HCT116 (cell line): ENCODE results near the gene HOPX. TPM values are rescaled to one million over a fixed set of nuclear protein-coding genes. Genes with fewer than 3 reads are reported as not detected.

Source experiments
- ATAC-seq: fragments of 200-7000 bp; cut with Tn5 transposase; 2 replicates; pipeline ENCODE4 v1.9.1; 2020; ENCODE audit warnings: mild to moderate bottlenecking, moderate library complexity
- BruUV-seq: library from RNA; stranded (reverse); fragments of 400-500 nt; replicated peaks from 2 replicates; lab custom pipeline; 2021; lab: Mats Ljungman, UMichigan
- CTCF ChIA-PET: fragments of 300-600 bp; sonication (Branson Sonifier 250); formaldehyde crosslinking; loops from one replicate; lab custom pipeline; 2021; ENCODE audit warnings: antibody characterized with exemption; lab: Charles Lee
- POLR2A ChIA-PET: fragments of 300-600, 350-600 bp; sonication (Branson Sonifier 250); formaldehyde crosslinking; loops from one replicate; lab custom pipeline; 2021; ENCODE audit warnings: antibody characterized with exemption; lab: Charles Lee
- RAD21 ChIA-PET, 2 experiments: fragments of 300-600 bp; sonication (Branson Sonifier 250); formaldehyde crosslinking; loops; one replicate each; lab custom pipeline; 2023; ENCODE audit warnings: low total read pairs in 2 of 2; ENCODE audit not compliant: uncharacterized antibody in 2 of 2, unreplicated experiment in 2 of 2, low non-redundant PET in 1 of 2; lab: Charles Lee
- DNase-seq: peaks from one replicate; pipeline ENCODE4 v3.0.0-alpha.2; 2010; ENCODE audit warnings: low read depth, low spot score
- H2AFZ ChIP-seq: fragments of 200-600 bp; shearing (Covaris generic), sonication (generic); 2 replicates; pipeline ENCODE4 v1.6.1; 2017; ENCODE audit warnings: low read depth, mixed run types, mixed read lengths, antibody characterized with exemption, low read length; ENCODE audit not compliant: poor library complexity, severe bottlenecking
- H3K27ac ChIP-seq: 2 replicates; pipeline ENCODE4 v1.5.1; 2012; ENCODE audit warnings: low read depth, low read length
- H3K27me3 ChIP-seq: fragments of 200-600 bp; sonication (generic); 2 replicates; pipeline ENCODE4 v1.6.1; 2016; ENCODE audit warnings: mixed run types, low read length, mixed read lengths; ENCODE audit not compliant: insufficient read depth
- H3K36me3 ChIP-seq, 2 experiments: fragments of 200-500 bp in 1 of 2; fragments of 200-600 bp in 1 of 2; sonication (Bioruptor generic) in 1 of 2; sonication (generic) in 1 of 2; 2 replicates each; pipeline versions ENCODE4 v1.5.1 to v1.6.1; 2014 to 2016; ENCODE audit warnings: low read length in 2 of 2, inconsistent platforms in 1 of 2, mixed read lengths in 1 of 2, mixed run types in 1 of 2; ENCODE audit not compliant: insufficient read depth in 2 of 2, control insufficient read depth in 1 of 2
- H3K4me1 ChIP-seq, 2 experiments: fragments of 200-600 bp in 1 of 2; sonication (generic) in 1 of 2; 2 replicates each; pipeline versions ENCODE4 v1.5.1 to v1.6.1; 2012 to 2017; ENCODE audit warnings: low read length in 2 of 2, inconsistent platforms in 1 of 2, mild to moderate bottlenecking in 1 of 2, mixed read lengths in 1 of 2, mixed run types in 1 of 2, moderate library complexity in 1 of 2; ENCODE audit not compliant: insufficient read depth in 2 of 2, control insufficient read depth in 1 of 2
- H3K4me2 ChIP-seq: fragments of 200-600 bp; sonication (generic); 2 replicates; pipeline ENCODE4 v1.6.1; 2017; ENCODE audit warnings: mixed run types, low read length, mixed read lengths
- H3K4me3 ChIP-seq, 2 experiments: fragments of 200-600 bp in 1 of 2; sonication (generic) in 1 of 2; replicated peaks in 1 of 2; 2 replicates each; pipeline ENCODE4 v1.5.1; 2011 to 2016; ENCODE audit warnings: low read length in 2 of 2, control low read depth in 1 of 2, low read depth in 1 of 2, mild to moderate bottlenecking in 1 of 2, mixed read lengths in 1 of 2, mixed run types in 1 of 2
- H3K79me2 ChIP-seq: fragments of 200-600 bp; sonication (generic); 2 replicates; pipeline ENCODE4 v1.6.1; 2017; ENCODE audit warnings: mild to moderate bottlenecking, mixed run types, low read length, moderate library complexity, mixed read lengths; ENCODE audit not compliant: insufficient read depth
- H3K9ac ChIP-seq: fragments of 200-600 bp; sonication (generic); 2 replicates; pipeline ENCODE4 v1.6.1; 2016; ENCODE audit warnings: low read length, mixed read lengths
- H3K9me2 ChIP-seq: fragments of 200-600 bp; sonication (generic), shearing (Covaris generic); 2 replicates; pipeline ENCODE4 v1.6.1; 2017; ENCODE audit warnings: mixed run types, mild to moderate bottlenecking, moderate library complexity; ENCODE audit not compliant: insufficient read depth
- H3K9me3 ChIP-seq, 2 experiments: fragments of 200-500 bp in 1 of 2; fragments of 200-600 bp in 1 of 2; sonication (Bioruptor generic) in 1 of 2; sonication (generic) in 1 of 2; 2 replicates each; pipeline ENCODE4 v1.6.1; 2014 to 2017; ENCODE audit warnings: low read length in 2 of 2, mixed read lengths in 2 of 2, inconsistent platforms in 1 of 2, low read depth in 1 of 2, mild to moderate bottlenecking in 1 of 2, mixed run types in 1 of 2, moderate library complexity in 1 of 2; ENCODE audit not compliant: control insufficient read depth in 1 of 2, insufficient read depth in 1 of 2
- H4K20me1 ChIP-seq: fragments of 200-600 bp; sonication (generic), shearing (Covaris generic); 2 replicates; pipeline ENCODE4 v1.6.1; 2017; ENCODE audit warnings: mixed run types, mild to moderate bottlenecking, moderate library complexity; ENCODE audit not compliant: insufficient read depth
- ATF3 ChIP-seq: IDR thresholded peaks from 2 replicates; pipeline ENCODE4 v1.6.1; 2012
- EGR1 ChIP-seq: IDR thresholded peaks from 2 replicates; pipeline ENCODE4 v1.6.1; 2012; ENCODE audit warnings: low read depth
- EZH2 ChIP-seq: fragments of 200-600 bp; sonication (generic); IDR thresholded peaks from 2 replicates; pipeline ENCODE4 v1.6.1; 2017; ENCODE audit warnings: antibody characterized with exemption, mixed run types
- EZH2phosphoT487 ChIP-seq: fragments of 200-600 bp; IDR thresholded peaks from 2 replicates; pipeline ENCODE4 v1.6.1; 2018; ENCODE audit warnings: antibody characterized with exemption, borderline replicate concordance
- FOSL1 ChIP-seq: IDR thresholded peaks from 2 replicates; pipeline ENCODE4 v1.6.1; 2012; ENCODE audit warnings: low read depth
- JUND ChIP-seq: IDR thresholded peaks from 2 replicates; pipeline ENCODE4 v1.6.1; 2012
- MAX ChIP-seq: IDR thresholded peaks from 2 replicates; pipeline ENCODE4 v1.6.1; 2012
- POLR2A ChIP-seq: IDR thresholded peaks from 2 replicates; pipeline ENCODE4 v1.7.0; 2011; ENCODE audit warnings: borderline replicate concordance; ENCODE audit not compliant: insufficient read depth, insufficient read length; ENCODE audit errors: extremely low read depth
- POLR2AphosphoS5 ChIP-seq: IDR thresholded peaks from 2 replicates; pipeline ENCODE4 v1.6.1; 2011; ENCODE audit warnings: mild to moderate bottlenecking, low read depth, low read length, moderate library complexity
- RAD21 ChIP-seq: IDR thresholded peaks from 2 replicates; pipeline ENCODE4 v1.6.1; 2012; ENCODE audit warnings: low read depth, mild to moderate bottlenecking
- REST ChIP-seq: IDR thresholded peaks from 2 replicates; pipeline ENCODE4 v1.6.1; 2012; ENCODE audit warnings: low read depth
- SIN3A ChIP-seq: IDR thresholded peaks from 2 replicates; pipeline ENCODE4 v1.6.1; 2012; ENCODE audit warnings: low read depth
- SP1 ChIP-seq: IDR thresholded peaks from 2 replicates; pipeline ENCODE4 v1.6.1; 2012; ENCODE audit warnings: low read depth
- SRF ChIP-seq: IDR thresholded peaks from 2 replicates; pipeline ENCODE4 v1.6.1; 2012; ENCODE audit warnings: low read depth
- TCF7L2 ChIP-seq: IDR thresholded peaks from 2 replicates; pipeline ENCODE4 v1.7.0; 2011; ENCODE audit warnings: borderline replicate concordance, inconsistent platforms; ENCODE audit not compliant: insufficient read depth, insufficient read length; ENCODE audit errors: extremely low read depth
- YY1 ChIP-seq: IDR thresholded peaks from 2 replicates; pipeline ENCODE4 v1.6.1; 2011; ENCODE audit warnings: low read length, low read depth, moderate library complexity, mild to moderate bottlenecking; ENCODE audit not compliant: insufficient replicate concordance; ENCODE audit errors: extremely low read depth
- ZFX ChIP-seq: fragments of 450-650 bp; IDR thresholded peaks from 2 replicates; pipeline ENCODE4 v1.6.1; 2017
- ZNF274 ChIP-seq: fragments of 200-500 bp; sonication (Bioruptor generic); IDR thresholded peaks from 2 replicates; pipeline ENCODE4 v1.6.1; 2014; ENCODE audit warnings: mild to moderate bottlenecking, low read depth, low read length, inconsistent platforms
- intact Hi-C: fragments of 100-400 bp; cut with micrococcal nuclease; formaldehyde crosslinking; loops from 2 replicates; pipeline ENCODE4 v1.10.0; 2022
- total RNA-seq: library from RNA; stranded (reverse); gene quantifications from one replicate; pipeline ENCODE4 v1.2.1, GENCODE V29; 2021; ENCODE audit not compliant: unreplicated experiment

The HOPX gene
- total RNA-seq, 1 experiment from 2014 or later: 0.42 TPM

- Histone ChIP-seq H3K9me3 (no peaks in the 10 kb centered on the region), H4K20me1 (no peaks in the 10 kb centered on the region), H3K36me3 (no peaks in the 10 kb centered on the region), H3K4me2 (no peak overlapping the region), H3K4me1 (no peaks in the 10 kb centered on the region)
- ATAC-seq: no peak
- DNase-seq: no peak
- BruUV-seq: no TSS peak
- TF ChIP-seq ZFX (no peak), RAD21 (no peak), MAX (no peak), FOSL1 (no peak), SP1 (no peak), SRF (no peak)
- TF ChIP-seq, all 23 proteins: peak for 0
- ChIA-PET POLR2A (no interaction called here), CTCF (no interaction called here), RAD21 (no interaction called here)
- H3K27ac ChIP-seq: no peak overlapping the region
- intact Hi-C loops: no loop called here
- no peak overlapping the region for H3K4me3 ChIP-seq
- no peak overlapping the region for H3K9ac ChIP-seq
- no peaks in the 10 kb centered on the region for H3K9me2 ChIP-seq
- no peaks in the 10 kb centered on the region for H3K27me3 ChIP-seq
- H3K79me2 ChIP-seq: no peaks in the 10 kb centered on the region
- H2AFZ ChIP-seq: no peak overlapping the region
Measured at GRCh38 chr4:56677711-56678110, 3.4 kb downstream of the HOPX start.

GRCh38 chr4:56674984-56675383 is 6.1 kb downstream of the HOPX start:
- POLR2A ChIA-PET: no interaction called here
- Histone ChIP-seq H3K27ac (no peak overlapping the region), H3K27me3 (no peaks in the 10 kb centered on the region), H3K9ac (no peak overlapping the region), H3K4me3 (no peak overlapping the region), H3K79me2 (no peaks in the 10 kb centered on the region), H4K20me1 (no peaks in the 10 kb centered on the region), H3K9me3 (no peaks in the 10 kb centered on the region), H3K9me2 (no peaks in the 10 kb centered on the region), H3K4me1 (no peaks in the 10 kb centered on the region), H3K4me2 (no peak overlapping the region), H2AFZ (no peak overlapping the region), H3K36me3 (no peaks in the 10 kb centered on the region)
- RAD21 ChIA-PET: no interaction called here
- intact Hi-C loops: no loop called here
- CTCF ChIA-PET: no interaction called here
- ATAC-seq (no peak), DNase-seq (no peak)
- BruUV-seq: no TSS peak
- no peak for TF ChIP-seq SIN3A
- TF ChIP-seq EZH2phosphoT487: no peak
- no peak for TF ChIP-seq POLR2AphosphoS5
- TF ChIP-seq MAX: no peak
- no peak for TF ChIP-seq EZH2
- no peak for TF ChIP-seq EGR1
- TF ChIP-seq ZNF274: no peak
- TF ChIP-seq JUND: no peak
- no peak for TF ChIP-seq REST
- no peak for TF ChIP-seq SRF
- TF ChIP-seq SP1: no peak
- TF ChIP-seq YY1: no peak
- TF ChIP-seq TCF7L2: no peak
- no peak for TF ChIP-seq ATF3
- no peak for TF ChIP-seq POLR2A
- TF ChIP-seq RAD21: no peak
